Occipital lobe (tissue), 2 donors: Measurements from ENCODE around the gene NFKBIE. TPM values are rescaled to one million over a fixed set of nuclear protein-coding genes. Genes with fewer than 3 reads are reported as not detected.
A peak's percentile ranks its signal among the peaks of the same experiment; 100 is the strongest.

ENCODE experiments used
- DNase-seq: peaks from one replicate; lab custom pipeline; 2025; lab: John Stamatoyannopoulos, UW
- total RNA-seq: library from RNA; depleted of rRNA; stranded (reverse); fragments of >200 nt; gene quantifications from one replicate; pipeline ENCODE4 v1.2.3, GENCODE V29; 2014

NFKBIE gene
- total RNA-seq, 1 donor from 2014 or later = 7.8 TPM

- DNase-seq = no peak
These were observed 38.1 kb downstream of the NFKBIE start for GRCh38 chr6:44227148-44227793.

- DNase-seq = peak; percentile 39
These were observed 38.8 kb downstream of the NFKBIE start for GRCh38 chr6:44226368-44227147.

GRCh38 chr6:44225579-44226325 is 39.6 kb downstream of the NFKBIE start:
- DNase-seq = no peak

DNA sequence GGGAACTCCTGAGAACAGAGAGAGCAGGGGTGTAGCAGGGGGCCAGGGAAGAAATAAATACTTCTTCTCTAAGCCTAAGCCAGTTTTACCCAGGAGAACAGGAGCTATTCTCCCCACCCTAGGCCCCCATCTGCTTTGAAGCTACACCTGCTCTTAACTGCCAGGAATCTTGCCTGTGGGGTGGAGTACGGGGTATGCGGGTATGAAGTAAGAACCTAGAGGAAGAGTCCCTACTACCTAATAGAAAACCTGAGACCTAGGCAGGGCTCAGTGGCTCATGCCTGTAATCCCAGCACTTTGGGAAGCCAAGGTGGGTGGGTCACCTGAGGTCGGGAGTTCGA is 40.4 kb downstream of the NFKBIE start:
- no peak for DNase-seq

- DNase-seq = no peak
These were observed 41.1 kb downstream of the NFKBIE start for GRCh38 chr6:44224029-44224964.

DNA sequence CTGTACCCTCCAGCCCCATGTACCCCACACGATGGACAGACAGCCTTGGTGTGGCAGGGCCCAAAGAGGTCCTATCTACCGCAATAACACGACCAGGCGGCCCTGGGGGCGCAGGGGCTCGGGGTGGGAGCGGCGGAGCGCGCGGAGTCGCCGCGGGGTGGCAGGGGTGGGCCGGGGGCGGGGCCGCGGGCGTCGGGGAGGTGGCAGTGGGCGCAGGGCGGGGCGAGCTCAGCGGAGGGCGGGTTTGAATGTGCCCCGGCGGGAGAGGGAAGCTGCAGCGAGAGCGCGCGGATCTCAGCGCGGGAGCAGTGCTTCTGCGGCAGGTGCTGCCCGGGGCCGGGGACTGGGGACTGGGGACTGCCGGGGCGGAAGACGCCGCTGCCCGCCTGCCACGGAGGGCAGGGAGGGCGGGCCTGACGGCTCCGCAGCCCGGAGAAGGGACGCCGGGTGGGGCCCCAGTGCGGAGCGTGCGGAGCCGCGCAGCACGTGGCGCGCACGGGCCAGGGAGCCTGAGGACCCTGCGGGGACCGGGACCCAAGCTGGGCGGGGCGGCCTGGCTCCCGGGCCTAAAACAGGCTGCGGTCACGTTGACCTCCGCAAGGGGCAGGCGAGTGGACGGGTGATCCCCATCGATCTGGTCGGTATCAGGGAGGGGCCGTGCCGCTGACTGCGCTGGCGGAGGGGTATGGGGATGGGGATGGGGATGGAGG is 41.9 kb downstream of the NFKBIE start, which contains the start of gene SLC29A1:
SLC29A1 (plus strand) TSS at position 277 of the 710 bp plus-strand sequence. CDS start 3,719 bp downstream, outside the sequence.
- DNase-seq = peak; percentile 43

DNA sequence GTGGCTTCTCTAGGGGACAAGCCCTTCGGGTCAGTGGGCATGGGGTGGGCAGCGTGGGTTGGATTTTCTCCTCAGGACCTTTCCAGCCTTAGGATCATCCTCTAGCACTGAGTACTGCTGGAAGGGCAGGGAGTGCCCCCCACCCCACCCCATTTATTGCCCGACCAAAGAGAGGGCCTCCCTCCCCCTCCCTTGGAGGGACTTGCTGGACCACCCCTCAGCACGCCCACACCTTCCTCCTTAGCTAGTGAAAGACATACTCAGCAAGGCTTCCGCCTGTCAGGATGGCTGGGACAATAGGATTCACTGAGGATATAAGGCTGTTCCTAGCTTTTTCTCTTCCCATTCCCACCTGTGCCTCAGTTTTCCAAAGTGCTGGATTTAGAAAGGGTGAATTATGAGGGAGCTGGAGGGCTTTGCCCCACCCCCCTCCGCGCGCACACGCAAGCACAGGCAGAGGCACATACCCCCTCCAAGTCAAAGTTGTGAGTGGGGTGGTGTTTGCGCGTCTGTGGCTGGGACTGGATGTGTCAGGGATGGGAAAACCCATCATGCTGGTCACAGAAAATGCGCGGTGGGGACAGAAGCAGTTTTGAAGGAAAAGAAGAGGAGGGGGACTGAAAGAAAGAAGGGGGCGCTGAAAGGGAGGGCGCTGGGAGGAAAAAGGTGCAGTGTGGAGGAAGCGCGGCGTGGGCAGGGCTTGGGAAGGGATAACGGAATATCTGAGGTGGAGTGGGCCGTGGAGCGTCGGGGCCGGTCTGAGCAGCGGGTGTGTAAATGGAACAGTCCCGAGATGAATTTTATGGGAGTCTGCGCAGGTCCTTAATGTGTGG is 42.6 kb downstream of the NFKBIE start:
- no peak for DNase-seq

- no peak for DNase-seq
These were observed 43.4 kb downstream of the NFKBIE start for GRCh38 chr6:44221961-44222335.

DNA sequence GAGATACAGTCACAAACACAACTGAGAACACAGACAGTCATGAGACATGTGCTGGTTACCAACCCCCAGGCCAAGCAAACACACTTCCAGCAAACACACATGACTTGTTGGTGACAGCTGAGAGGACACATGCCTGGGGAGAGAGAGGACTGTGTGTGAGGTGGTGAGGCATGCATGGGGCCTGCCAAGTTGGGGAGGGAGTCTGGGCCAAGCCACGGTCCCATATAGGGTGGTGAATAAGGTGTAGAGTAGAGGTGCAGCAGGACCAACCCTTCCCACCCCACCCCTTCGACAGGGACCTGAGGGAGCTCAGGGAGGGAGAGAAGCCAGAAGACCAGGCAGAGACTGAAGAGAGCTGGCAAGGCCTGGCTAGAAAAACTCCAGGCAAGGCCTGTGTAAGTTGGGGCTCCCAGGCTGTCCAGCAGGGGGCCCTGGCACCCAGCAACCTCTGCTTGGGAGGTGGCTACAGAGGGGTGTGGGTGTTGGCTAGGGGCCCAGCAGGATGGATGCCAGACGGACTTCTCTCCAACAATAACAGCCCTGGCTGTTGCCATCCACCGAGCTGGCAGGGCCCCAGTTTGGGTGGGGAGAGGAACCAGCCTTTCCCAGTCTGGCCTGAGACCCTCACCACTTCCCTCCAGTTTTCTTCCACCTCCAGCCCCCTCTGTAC is 43.9 kb downstream of the NFKBIE start:
- peak; percentile 59 for DNase-seq

- DNase-seq = no peak
These were observed 44.4 kb downstream of the NFKBIE start for GRCh38 chr6:44220913-44221290.

DNA sequence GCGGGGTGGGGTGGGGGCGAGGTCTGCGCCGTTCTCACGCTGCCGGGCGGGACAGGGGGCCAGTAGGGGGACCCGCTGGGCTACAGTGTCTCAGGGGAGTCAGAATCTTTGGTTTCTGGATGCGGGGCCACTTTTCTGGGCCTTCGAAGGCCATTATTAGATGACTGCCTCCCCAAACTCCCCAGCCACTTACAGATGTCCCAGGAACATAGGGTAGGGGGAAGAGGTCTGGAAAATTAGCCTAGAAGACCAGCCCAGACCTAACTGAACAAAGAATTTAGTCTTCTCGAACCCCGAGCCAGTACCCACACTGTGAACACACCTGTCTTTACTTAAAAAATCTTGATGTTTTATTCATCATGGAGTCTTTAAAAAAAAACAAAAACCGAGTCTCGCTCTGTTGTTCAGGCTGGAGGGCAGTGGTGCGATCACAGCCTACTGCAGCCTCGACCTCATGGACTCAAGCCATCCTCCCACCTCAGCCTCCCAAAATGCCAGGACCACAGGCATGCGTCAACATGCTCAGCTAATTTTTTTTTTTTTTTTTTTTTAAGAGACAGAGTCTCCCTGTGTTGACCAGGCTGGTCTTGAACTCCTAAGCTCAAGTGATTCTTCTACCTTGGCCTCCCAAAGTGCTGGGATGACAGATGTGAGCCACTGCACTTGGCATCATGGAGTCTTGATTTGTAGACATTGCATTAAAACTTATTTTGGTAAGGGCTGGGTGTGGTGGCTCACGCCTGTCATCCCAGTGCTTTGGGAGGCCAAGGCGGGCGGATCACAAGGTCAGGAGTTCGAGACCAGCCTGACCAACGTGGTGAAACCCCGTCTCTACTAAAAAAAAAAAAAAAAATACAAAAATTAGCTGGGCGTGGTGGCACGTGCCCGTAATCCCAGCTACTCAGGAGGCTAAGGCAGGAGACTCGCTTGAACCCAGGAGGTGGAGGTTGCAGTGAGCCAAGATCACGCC is 45.3 kb downstream of the NFKBIE start:
- DNase-seq = no peak

GRCh38 chr6:44219053-44219814 is 46.1 kb downstream of the NFKBIE start:
- no peak for DNase-seq

DNA sequence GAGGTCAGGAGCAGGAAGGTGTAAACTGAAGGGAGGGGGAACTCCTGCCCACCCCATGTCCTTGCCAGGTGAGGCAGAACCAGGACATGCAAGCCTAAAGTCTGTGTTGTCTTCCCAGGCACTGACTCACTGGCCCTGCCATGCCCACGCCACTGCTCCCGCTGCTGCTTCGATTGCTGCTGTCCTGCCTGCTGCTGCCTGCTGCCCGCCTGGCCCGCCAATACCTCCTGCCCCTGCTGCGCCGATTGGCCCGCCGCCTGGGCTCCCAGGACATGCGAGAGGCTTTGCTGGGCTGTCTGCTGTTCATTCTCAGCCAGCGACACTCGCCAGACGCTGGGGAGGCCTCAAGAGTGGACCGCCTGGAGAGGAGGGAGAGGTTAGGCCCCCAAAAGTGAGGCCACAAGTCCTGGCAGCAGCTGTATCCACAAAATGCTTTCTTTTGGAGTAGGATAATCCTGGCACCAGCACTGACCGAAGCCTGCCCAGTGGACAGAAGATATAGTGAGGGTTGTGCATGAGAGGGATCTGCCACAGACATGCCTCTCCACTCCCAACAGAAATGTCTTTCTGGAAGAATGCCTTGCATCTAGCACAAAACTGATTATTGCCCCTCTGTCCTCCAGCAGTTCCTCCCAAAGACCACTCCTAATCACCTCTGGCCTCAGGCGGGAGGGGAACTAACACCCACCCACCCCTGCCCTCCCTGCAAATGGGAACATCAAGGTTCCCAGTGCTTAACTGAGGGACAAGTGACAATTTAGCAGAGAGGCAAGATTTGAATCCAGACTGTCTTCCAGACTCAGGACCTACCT is 47.8 kb downstream of the NFKBIE start:
- DNase-seq = no peak

DNA sequence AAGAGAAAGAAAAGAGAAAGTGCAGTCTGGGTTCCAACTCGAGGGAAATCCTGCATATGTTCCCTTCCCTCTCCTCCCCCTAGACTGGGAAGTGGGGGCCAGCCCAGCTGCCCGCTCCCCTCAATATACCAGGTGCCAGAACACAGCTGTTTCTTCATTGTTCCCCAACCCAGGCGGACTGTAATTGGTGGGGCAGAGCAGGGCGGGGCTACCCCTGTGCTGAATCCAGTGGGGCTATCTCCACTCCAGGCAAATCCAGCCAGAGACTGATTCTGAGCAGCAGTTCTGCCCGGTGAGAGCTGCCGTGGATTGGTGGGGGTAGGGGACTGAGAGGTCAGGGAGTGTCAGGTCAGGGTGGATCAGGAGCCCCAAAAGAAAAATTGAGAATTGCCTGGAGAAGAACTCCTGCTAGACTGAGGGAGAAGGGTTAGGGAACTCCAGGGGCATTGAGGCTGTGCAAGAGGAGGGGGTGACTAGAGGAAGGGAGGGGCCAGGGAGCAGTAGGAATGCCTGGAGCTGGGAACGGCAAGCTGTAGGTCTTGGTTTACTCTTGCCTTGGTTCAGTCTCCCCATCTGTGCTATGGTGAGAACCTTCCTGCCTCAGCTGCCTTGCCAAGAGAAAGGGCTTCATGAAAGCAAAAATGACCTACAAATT is 48.5 kb downstream of the NFKBIE start, which contains the start of gene MYMX:
MYMX (plus strand) TSS at position 250 of the 655 bp plus-strand sequence. CDS start 546 bp downstream, outside the sequence.
- DNase-seq = no peak

- no peak for DNase-seq
These were observed 51.0 kb downstream of the NFKBIE start for GRCh38 chr6:44214307-44214706.

GRCh38 chr6:44211284-44211683 is 54.1 kb downstream of the NFKBIE start:
- no peak for DNase-seq
